Stimulated activated CD8-positive, alpha-beta memory T cell treated with anti-CD3 and anti-CD28 coated beads, Interleukin-7, amount 100 ng/mL, for 24 hours (primary cell): ENCODE results near the gene PTPRF.

Experiments used
- DNase-seq: peaks from one replicate; pipeline ENCODE4 v3.0.0-alpha.2; 2020; ENCODE audit warnings: low read depth

Gene PTPRF

DNA sequence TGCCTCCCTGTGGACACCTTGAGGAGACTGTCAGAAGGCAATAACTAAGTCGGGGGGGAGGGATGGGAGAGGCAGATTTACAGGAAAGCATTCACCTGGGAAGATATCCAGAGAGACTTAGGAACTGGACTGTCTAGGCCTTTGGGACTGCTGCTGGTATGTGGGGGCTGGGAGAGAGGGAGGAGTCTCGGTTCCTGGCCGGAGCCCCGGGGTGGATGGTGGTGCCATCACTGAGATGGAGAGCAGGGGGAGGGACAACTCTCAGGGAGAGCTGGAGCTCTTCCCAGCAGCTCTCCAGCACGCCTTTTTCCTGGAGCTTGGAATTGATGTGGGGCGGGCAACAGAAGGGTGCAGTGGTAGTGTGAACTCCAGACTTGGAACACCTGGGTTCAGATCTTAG lies 22.1 kb downstream of the PTPRF start:
- DNase-seq = no peak

DNA sequence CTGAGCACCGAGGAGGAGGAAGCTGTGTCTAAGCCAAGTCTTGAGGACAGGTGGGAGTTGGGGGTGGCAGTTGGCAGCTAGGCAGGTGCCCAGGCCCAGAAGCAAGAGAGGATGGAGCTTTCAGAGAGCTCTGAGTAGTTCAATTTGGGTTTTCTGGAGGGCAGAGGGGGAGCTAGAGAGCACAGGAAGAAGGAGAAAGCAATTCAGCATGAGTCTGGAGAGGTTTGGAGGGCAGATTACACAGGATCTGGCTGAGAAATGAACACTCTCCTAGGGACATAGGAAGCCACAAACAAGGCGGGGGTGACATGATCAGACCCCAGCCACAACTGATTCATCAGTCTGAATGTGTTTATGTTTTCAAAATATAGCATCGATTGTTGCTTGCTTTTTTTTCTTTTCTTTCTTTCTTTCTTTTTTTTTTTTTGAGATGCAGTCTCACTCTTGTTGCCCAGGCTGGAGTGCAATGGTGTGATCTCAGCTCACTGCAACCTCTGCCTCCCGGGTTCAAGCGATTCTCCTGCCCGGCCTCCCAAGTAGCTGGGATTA lies 23.8 kb downstream of the PTPRF start:
- DNase-seq = no peak

DNA sequence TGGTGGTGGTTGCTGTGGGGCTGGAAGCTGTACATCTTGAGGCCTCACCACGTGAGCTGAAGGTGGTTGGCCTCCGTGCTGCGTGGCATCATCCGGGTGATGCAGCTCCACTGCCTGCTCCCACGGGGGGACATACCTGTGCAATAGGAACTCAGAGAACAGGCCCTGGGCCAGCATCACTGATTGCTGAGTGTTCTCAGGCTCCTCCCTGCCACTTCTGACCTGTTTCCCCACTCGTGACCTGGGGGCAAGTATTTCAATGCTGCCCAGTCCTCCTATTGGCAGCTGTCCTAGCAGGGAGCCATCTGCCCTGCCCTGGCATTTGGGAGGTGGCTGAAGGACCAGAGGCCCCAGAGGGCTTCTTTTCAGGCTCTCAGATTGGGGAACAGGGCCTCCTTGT lies 26.1 kb downstream of the PTPRF start:
- DNase-seq = no peak

DNA sequence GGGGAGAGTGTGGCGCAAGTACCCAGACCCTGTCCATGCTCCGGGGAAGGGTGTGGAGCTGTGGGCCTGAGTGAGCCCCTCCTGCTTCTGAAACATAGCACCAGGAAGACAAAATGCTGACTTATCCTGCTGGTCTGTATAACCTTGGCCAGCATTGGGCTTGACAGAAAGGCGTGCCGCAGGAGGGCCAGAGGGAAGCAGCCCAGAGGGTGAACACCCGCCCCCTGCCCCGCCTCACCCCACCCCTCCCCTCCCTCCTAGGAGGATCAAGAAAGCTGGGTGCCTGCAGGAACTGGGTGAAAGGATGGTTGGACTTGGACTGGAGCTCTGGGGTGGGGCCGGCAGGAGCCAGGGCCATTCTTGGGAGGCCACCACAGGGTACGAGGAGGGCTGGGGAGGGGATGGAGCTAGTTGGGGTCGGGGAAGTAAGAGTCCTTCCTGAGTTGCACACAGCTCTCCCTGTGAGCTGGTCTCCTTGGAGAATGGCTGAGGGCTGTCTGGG lies 27.1 kb downstream of the PTPRF start:
- DNase-seq = no peak

DNA sequence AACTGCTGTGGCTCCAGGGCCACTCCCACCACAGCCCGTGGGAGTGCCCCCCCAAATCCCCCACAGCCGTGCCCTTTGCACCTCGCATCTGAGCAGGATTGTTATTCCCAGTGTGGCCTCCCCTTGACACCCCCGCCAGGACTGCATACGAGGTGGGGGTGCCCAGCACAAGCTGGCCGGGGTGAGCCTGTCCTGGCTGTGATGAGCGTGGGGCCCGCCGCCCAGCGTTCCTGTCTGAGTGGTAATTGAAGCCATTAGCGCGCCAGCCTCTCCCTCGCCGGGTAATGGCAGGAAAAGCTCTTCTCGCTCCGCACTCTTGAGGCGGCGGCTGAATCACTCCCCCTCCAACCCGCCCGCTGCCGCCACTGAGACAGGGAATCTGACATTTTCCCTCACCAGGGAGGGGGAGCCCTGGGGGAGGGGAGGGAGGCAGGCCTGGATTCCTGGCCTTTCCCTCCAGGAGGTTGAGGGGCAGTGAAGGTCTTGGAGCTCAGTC lies 27.7 kb downstream of the PTPRF start:
- no peak for DNase-seq

DNA sequence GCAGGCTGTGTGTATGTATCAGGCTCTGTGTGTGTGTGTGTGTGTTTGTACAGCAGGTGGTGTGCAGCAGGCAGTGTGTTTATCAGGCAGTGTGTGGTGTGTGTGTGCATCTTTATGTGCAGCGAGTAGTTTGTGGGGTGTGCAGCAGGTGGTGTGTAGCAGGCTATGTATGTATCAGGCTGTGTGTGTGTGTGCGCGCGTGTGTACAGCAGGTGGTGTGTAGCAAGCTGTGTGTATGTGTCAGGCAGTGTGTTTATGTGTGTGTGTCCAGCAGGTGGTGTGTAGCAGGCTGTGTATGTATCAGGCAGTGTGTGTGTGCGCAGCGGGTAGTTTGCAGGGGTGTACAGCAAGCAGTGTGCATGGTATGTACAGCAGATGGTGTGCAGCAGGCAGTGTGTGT lies 29.0 kb downstream of the PTPRF start:
- no peak for DNase-seq

DNA sequence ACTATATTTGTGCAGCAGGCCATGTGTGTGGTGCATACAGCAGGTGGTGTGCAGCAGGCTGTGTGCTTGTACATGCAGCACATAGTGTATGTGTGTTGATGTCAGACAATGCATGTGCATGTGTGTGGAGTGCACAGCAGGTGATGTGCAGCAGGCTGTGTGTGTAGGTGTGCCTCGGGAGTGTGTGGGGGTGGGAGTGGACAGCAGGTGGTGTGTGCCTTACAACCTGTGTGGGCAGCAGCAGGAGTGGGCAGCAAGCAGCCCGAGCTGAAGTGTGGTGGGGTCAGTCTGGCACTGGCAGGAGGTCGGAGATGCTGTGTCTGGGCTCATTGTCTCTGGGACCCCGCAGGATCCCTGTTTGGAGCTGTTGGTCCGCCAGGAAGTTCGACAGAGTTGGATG lies 29.6 kb downstream of the PTPRF start:
- DNase-seq = no peak

DNA sequence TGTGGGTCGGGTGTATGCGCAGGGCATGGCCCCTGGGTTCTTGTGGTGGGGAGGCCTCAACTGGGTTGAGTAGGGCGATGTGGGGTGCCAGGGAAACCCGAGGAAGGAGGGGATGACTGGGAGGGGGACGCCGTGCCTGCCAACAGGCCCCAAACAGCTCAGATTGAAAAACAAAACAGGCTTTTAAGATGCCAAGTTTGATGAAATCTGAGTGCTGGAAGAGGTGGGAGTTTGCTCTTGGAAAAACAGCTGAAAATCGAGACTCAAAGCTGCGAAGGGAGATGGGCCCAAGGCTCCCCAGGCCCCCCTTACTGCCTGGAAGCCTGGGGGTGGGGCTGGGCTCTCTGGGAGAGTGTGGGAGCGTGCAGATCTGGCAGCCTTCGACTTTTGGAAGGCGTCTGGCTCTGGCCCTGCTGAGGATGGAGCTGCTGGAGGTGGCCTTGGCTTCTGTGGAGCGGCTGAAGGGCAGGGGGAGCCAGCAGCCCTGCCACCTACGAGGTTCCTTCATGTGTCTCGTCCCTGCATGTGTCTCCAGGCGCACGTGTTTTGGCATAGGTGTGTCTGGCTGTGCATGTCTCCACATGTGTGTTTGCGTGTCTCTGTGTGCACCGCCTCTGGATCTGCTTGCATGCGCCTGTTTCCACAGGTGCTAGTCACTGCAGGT lies 33.3 kb downstream of the PTPRF start:
- no peak for DNase-seq

DNA sequence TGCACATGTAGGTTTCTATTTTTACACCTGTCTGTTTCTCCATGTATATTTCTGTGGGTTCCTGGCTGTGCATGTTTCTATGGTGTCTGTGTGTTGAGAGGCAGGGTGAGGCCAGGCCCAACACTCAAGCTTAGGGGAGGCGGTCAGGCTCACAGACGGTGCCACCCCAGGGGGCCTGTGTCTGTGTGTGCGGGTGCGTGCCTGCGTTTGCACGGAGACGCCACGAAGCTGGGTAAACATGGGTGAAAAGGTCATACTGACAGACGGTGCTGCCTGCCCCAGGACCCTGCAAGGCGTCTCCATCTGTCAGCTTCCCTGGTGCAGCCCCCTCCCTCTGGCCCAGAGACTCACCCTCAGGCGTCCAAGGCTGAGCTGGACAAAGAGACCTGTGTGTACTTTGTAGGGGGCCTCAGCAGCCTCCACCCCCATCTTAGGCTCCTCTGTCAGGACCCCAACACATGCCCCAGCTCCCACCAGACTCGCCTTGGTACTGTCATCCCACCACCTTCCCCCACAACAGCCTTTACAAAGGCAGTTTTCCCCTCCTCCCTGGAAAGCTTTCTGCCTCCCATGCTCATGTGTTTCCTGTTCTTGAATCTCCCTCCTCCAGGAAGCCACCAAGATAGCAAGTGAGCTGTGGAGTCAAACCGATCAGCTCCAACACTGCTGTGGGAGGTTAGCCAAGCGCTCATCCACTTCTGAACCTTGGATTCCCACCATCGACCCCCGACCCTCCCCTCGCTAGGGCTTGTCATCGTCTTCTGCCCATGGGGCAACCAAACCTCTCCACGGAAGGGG lies 34.1 kb downstream of the PTPRF start:
- DNase-seq = no peak

DNA sequence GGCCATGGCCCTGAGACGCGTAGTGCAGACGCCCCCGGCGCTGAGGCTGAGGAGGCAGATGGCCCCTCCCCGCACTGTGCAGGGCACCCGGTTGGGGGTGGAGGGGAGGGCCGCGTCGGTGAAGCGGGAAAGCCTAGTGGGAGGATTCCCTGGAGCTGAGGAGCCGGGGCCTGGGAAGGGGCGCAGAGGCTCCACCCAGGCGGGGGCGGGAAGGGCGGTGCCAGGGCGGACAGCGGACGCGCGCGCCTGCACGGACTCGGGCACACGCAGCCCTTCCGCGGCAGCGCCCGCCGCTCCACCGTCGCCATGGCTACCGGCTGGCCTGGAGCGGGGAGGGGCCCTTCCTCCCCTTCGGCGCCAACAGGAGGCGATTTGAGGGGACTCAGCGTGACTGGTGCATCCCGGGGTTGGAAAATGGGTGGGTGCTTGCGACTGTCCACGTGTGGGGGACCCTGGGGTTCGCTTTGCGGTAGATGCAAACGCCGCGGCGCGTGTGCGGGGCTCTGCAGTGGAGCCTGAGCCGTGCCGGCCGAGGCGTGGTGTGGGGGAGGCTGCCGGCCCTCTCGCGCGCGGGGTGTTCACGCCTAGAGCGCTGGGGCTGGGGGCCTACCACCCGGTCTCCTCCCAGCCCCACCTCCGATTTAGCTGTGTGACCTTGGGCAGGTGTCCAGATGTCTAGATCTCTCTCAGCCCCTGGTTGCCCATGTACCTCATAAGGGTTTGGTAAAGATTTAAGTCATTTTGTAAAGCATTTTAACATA lies 35.1 kb downstream of the PTPRF start:
- DNase-seq = no peak

DNA sequence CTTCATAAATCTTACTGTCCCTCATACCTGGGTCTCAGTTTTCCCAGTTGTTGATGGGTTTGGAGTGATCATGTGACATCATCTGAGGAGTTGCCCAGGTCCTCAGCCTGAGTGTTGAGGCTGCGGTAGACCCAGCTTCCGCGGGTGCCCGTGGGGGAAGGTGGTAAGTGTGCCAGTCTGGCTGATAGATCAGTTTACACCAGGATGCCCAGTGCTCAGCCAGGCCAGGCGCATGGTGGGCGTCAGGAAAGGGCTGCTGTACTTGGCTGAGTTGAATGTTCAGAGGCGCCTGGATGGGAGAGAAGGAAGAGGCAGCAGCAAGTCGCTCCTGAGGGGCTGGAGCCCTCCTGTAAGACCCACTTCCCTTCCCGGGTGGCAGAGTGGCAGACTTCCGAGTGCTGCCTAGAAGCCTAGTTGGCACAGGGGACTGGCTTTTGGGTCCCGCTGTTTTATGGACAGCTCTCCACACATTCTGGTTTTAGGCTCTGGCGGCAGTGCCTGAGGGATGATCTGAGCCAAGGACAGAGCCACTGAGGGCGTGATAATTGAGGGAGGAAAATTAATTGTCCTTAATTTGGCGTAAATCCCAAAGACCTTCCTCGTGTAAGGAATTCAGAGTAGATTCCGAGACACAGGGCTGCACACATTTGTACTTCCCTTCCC lies 35.8 kb downstream of the PTPRF start:
- DNase-seq = no peak

DNA sequence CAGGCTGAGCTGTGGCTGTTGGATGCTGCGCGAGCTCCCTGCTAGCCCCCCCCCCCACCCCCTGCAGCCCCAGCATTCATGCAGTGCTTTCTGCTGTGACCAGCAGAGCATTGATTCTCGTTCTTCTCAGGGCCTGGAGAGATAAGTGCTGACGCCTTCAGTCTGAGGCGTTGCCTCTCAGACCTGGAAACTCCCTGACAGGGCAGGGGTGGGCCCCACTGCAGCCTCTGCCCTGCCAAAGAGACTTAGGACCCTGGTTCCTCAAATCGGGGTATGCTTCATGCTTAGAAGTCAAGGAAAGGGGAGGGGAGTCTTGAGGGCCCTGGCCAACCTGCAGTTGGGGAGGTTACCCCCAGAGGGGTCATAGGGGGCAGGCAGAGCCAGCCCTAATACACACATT lies 38.5 kb downstream of the PTPRF start:
- no peak for DNase-seq

DNA sequence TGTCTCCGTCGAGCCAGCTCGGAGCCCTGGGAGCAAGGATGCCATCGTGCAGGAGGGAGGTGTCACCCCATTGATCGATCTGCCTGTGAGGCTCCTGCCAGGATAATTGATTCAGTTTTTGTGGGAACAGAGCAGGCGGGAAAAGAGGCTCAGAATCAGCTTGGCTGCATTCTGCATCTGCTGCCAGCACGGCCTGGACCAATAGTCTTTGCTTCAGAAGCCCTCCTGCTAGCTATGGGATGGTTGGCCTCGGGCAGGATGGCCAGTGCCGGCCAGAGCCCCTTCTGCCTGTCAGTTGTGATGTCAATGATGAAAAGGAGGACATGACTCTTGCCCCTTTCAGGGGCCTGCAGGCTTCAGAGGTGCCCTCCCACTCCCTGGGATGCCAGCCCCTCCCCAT lies 39.6 kb downstream of the PTPRF start:
- DNase-seq = no peak

DNA sequence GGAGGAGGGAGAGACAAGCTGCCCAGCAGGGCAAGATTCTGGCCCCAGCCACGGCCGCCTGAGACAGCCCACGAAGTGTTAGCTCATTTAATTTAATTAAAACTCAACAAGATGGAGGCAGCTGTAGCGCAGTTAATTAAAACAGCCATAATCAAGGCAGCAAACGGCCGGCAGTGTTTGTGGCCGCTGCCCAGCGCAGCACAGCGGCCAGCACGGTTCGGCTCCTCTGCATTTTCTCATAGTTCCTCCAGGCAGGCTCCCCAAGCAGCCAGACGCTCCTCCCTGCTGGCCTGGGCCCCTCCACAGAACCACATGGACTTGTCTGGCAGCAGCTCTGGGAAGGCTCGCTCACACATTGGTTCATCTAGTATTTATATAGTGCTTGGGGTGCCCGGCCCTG lies 40.0 kb downstream of the PTPRF start:
- no peak for DNase-seq

DNA sequence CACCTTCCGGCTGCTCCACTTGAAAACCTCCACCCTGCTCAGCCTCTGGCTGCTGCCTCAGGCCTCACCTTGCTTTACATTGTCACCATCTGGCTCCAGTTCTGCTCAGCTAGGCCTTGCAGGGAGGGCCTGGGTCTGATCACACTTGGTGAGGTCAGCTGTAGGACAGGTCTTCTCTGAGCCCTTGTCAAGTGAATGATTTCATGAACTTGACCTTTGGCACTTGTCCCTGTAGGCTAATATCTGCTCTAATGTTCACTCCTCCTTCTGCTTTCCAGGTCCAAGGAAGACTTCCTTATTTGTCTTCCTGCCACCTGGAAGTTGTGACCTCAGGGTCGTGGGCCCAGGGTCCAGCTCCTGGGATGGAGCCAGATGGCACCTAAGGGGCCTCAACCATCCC lies 41.4 kb downstream of the PTPRF start:
- no peak for DNase-seq

DNA sequence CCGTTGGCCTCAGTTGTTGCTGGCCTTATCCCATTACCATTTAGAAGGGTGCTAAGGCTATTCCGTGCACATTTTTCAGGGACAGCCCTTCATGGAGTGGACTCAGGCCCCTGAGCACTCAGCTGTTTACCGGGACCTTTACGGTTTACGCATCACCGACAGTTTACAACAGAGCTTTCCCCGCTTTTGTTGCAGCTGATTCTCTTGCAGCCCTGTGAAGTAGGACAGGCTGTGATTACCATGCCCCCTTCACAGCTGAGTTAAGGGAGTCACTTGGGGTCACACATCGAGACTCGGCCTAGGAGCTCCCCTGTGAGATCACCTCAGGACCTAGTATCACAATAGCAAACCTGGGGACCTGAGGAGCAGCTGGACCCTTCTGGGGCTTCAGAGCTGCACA lies 41.9 kb downstream of the PTPRF start:
- no peak for DNase-seq

DNA sequence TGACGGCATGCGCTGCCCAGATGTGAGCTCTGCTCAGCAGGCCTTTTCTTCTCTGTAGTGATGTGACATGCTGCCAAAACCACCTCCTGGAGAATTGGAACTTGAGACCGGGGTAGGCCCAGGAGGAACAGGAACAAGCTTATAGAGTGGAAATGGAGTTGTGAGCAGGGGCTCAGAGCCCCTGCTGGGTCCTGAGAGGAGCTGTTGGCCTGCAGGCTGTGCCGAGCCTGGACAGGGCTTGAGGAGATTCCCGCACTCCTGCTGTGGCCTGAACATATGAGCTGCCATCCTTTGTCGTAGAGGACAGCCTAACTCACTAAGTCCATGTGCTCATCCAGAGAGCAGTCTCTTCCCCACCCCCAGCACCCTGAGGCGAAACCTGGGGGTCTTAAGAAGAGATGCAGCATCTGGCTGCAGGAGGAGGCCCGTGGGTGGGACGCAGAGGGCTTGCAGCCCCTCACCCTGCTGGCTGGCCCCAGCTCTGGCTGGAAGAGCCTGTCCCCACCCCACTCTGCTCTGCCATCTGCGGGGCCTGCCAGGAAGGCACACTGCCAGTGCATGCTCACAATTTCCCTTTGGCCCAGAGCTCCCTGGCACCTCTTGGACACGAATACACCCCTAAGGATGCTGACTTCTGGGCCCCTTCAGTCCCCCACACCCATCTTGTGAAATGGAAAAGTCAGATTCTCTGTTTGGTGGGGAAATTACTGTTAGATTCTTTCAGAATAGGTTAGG lies 42.5 kb downstream of the PTPRF start:
- no peak for DNase-seq

DNA sequence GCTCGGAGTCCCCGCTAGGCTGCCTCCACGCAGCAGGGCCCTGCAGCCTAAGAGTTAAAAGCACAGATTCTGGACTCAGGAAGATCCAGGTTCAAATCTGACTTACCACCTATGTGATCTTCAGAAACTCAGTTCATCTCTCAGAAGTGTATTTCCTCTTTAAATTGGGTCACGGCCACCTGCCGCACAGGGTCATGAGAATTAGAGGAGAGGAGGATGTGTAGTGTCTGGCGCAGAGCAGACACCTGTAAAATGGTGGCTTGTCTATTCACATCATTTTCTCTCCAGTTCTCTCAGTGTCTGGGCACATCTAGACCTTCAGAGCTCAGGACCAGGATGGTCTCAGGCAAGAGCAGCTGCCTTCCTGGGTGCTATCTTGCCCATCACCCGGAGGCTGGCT lies 45.8 kb downstream of the PTPRF start:
- no peak for DNase-seq

DNA sequence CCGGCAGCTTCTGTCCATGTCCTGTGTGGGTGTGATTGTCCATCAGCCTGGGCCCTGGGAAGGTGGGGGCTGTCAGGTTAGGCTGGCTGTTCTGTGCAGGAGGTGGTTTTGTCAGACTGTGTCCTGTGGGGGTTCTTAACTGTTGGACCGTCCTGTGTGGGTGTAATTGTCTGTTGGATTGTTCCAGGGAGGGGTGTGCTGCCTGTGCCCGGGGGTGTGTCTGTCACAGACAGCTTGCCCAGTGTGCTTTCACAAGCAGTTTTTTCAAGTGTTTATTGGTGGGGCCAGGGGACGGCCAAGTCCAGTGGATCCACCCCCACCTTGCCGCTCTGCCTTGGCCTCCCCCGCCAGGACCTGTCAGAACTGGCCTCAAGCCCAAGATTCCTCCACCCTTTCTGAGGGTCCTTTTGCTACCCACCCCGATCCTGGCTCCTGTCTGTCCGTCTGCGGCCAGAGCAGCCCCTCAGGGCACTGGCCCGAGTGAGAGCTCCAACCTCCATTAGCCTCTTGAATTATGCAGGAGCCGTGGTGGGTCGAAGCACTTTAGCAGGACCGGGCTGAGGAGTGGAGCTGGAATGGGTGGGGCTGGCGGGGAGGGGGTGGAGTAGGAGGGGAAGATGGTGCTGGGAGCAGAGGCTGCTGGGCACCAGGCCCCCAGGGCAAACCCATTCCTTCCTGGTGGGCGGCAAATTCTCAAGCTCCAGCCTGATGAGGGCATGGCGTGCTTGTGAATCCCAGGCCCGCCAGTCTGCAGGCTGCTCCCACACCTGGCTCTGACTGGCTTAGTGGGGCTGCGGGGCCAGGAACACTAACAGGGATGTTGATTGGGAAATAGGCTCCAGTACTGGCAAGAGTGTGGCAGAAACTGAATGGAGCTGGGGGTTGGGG lies 47.2 kb downstream of the PTPRF start:
- no peak for DNase-seq

DNA sequence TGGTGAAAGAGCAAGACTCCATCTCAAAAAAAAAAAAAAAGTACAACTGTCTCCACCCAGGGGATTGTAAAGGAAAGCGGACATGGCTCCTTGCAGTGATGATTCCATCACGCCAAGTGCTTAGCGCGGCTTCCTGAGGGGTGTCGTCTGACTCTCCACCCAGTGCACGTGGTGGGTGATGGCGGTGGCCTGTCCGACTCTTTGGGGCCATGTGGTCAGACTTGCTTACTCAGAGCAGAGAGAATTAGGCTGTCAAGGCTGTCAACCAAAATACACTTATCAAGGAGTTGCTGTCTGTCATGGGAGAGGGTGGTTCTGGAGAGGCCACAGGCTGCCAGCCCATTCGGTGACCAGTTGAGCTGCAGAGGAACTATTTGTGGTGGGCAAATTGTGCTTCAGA lies 49.4 kb downstream of the PTPRF start:
- DNase-seq = no peak
